NCI-H460 (cell line): Measurements from ENCODE around the gene AMZ2. TPM values are rescaled to one million over a fixed set of nuclear protein-coding genes. Genes with fewer than 3 reads are reported as not detected.

Experiments used
- DNase-seq: peaks from one replicate; pipeline ENCODE4 v3.0.0-alpha.2; 2016; ENCODE audit warnings: low read depth; ENCODE audit errors: extremely low read depth
- total RNA-seq: library from RNA; depleted of rRNA; stranded (reverse); fragments of >200 nt; shearing (Covaris generic); gene quantifications from 2 replicates; pipeline ENCODE4 v1.2.3, GENCODE V29; 2014

AMZ2 gene
- total RNA-seq, 1 experiment from 2014 or later, result 160 TPM

DNA sequence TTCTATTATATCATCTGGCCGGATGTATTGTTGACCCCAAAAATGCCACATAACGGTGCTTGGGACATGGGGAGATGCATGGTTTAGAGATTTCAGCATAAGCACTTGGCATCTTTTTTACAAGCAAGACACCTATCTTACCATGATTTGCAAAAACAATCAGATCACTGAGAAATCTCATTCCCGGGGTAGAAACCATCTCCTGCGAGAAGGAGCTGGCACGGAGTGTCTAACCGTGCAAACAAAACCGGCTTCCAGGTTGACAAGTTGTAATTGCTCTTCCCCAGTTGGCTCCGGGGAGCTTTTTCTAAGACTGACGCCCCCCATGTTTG lies 42.1 kb downstream of the AMZ2 start:
- no peak for DNase-seq

GRCh38 chr17:68290268-68290954 lies 42.6 kb downstream of the AMZ2 start:
- no peak for DNase-seq

DNA sequence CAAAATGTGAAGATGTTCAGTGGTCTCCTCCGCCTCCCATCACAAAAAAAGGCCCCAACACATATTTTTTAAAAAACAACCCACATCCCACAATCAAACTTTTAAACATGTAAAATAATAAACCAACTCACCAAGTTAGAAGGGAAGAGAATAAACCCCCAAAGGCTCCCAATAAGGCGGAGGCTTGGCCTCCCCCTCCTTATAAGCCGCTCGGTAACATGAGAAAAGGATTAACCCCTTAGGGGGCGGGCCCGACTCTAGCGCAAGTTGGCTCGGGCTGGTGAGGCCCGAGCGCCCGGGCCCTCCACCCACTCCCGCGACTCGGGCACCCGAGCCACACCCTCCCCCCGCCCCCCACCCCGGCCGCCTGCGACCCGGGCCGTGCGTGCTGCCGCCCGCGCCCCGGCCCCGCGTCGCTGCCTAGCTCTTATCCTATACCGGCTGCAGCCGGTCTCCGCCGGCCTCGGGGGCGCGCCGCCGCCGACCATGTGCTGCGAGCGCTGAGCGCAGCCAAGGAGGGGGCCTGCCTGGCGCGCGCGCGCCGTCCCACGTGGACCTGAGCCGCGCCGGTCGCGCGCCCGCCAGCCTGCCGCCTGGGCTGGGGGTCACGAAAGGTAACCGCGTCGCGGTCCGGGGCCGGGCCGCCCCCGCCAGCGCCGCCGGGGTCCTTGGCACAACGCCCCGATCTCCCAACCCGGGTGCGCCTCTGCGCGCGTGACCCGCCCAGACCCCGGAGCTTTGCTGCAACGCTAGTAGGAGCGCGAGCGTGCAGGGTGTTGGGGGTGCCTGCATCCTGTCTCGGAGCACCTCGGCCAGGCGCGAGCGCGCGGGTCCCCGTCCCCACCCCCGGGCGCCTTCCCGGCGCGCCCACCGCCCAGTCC lies 43.4 kb downstream of the AMZ2 start, which contains the start of the genes ARSG and SLC16A6:
Gene ARSG (plus strand): TSS at position 541 of the 881 bp plus-strand sequence. CDS start 15,999 bp downstream, outside the sequence.
Gene SLC16A6 (minus strand): TSS at position 173 of the 881 bp plus-strand sequence. CDS start 12,807 bp downstream, outside the sequence.
- peak; percentile 75 for DNase-seq

DNA sequence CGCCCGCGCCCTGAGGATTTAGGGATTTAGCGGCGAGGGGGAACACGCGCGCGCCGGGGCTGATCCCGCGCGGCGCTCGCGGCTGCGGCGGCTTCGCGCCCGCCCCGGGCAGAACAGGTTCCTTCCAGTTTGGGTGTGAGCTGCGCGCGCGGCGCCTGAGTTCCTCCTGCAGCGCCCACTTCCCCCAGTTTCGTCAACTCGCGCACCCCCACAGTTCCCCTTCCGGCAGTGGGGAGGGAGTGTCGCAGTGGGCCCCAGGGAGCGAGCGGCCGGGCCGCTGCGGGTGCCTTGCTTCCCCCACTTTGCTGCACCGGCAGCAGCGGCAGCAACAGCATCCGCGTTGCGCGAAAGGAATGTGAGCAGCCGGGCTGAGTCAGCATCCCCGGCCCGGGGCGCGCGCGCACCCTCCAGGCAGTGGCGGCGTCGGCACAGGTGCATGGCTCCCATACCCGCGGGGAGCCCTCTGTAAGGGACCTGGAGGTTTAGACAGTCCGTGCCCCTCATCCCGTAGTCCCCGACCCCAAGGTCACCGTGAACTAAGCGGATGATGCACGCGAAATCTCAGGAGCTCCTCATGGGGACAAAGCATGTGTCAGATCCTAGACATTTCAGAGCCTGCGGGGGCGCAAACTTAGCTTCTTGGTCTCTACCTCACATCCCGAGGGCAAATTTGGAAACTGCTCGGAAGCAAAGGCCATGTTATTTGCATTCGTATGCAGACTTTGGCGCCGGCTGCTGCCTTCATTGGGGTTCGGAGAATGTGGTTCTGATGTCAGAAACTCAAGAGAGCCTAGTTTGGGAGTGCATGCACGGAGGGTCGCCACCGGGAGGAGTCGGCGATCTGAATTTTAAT lies 44.2 kb downstream of the AMZ2 start:
- peak; percentile 77 for DNase-seq

- DNase-seq, result no peak
Observed at GRCh38 chr17:68292689-68293040, 44.8 kb downstream of the AMZ2 start.

GRCh38 chr17:68293490-68294195 lies 45.8 kb downstream of the AMZ2 start:
- DNase-seq, result no peak

- DNase-seq, result no peak
Observed at GRCh38 chr17:68294196-68294555, 46.3 kb downstream of the AMZ2 start.

DNA sequence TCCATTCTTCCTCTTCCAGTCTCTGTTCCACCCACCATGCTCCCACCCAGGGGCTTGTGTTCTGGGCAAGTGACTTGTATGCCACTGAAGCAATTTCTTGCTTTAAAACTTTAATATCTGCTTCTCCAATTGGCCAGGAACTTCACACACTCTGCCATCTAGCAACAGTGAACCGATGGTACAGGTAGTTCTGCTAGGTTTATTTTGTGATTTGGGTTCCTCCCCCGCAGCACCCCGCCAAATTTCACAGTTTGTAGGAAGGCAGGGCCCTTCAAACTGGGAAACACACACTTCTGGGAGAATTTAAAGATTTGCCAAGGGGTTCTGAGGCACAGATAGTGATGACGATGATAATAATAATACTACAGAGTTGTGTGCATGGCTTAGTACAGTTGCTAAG lies 46.8 kb downstream of the AMZ2 start:
- no peak for DNase-seq

DNA sequence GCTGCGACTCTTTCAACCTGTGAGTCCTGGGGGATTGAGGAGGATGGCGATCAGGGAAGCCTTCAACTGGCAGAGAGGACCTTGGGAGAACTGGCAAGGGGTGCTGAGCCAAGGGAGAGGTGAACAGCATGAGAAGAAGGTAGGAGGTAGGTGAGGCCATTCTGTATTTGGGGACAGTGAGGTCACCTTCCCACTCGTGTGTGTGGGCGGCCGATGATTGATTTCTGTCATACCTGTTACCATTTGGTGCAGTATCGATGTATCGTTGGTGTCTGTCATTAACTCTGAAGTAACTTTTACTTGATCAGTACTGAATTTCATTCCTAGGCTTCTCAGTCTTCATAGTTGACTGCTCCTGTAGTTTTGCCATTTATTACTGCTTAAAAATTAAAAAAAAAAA lies 47.2 kb downstream of the AMZ2 start:
- DNase-seq, result no peak

- DNase-seq, result no peak
Observed at GRCh38 chr17:68296217-68297191, 48.7 kb downstream of the AMZ2 start.

GRCh38 chr17:68297195-68297594 lies 49.4 kb downstream of the AMZ2 start:
- DNase-seq, result no peak

DNA sequence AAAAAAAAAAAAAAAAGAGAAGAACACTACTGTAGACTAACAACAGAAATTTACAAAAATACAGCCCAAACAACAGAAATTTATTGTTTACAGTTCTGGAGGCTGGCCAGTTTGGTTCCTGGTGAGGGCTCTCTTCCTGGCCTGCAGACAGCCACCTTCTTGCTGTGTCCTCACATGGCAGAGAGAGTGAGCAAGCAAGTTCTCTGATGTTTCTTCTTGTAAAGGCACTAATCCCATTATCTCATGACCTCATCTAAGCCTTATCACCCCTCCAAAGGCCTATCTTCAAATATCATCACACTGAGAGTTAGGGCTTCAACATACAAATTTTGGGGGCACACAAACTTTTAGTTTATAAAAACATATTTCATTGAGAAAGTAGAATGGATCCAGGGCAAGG lies 50.8 kb downstream of the AMZ2 start:
- no peak for DNase-seq

DNA sequence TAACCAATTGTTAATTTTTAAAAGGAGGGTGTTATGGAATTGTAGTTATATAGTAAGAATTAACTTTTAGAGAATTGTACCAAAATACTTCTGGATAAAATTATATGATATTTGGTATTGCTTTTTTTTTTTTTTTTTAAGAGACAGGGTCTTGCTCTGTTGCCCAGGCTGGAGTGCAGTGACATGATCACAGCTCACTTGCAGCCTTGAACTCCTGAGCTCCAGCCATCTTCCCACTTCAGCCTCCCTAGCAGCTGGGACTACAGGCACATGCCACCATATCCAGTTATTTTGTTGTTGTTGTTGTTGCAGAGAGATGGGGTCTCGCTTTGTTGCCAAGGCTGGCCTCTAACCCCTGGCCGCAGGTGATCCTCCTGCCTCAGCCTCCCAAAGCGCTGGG lies 52.0 kb downstream of the AMZ2 start:
- DNase-seq, result no peak

GRCh38 chr17:68301438-68301959 lies 53.7 kb downstream of the AMZ2 start:
- DNase-seq, result no peak

- DNase-seq, result no peak
Observed at GRCh38 chr17:68302066-68302564, 54.3 kb downstream of the AMZ2 start.

GRCh38 chr17:68302666-68303065 lies 54.8 kb downstream of the AMZ2 start:
- DNase-seq, result no peak

GRCh38 chr17:68304706-68305105 lies 56.9 kb downstream of the AMZ2 start:
- no peak for DNase-seq

GRCh38 chr17:68305142-68305541 lies 57.3 kb downstream of the AMZ2 start:
- DNase-seq, result no peak
